HG03045 (cell line): ENCODE data around the gene IFNL3.
"Not testable (repeated sequence)": the region's sequence is repeated elsewhere in the genome, so short reads cannot be mapped to it uniquely, and the experiment has no call there.

Source experiments
- ATAC-seq: cut with Tn5 transposase; IDR thresholded peaks from one replicate; pipeline ENCODE4 v1.9.1; 2021; ENCODE audit warnings: mild to moderate bottlenecking, moderate library complexity; ENCODE audit not compliant: unreplicated experiment

The IFNL3 gene

DNA sequence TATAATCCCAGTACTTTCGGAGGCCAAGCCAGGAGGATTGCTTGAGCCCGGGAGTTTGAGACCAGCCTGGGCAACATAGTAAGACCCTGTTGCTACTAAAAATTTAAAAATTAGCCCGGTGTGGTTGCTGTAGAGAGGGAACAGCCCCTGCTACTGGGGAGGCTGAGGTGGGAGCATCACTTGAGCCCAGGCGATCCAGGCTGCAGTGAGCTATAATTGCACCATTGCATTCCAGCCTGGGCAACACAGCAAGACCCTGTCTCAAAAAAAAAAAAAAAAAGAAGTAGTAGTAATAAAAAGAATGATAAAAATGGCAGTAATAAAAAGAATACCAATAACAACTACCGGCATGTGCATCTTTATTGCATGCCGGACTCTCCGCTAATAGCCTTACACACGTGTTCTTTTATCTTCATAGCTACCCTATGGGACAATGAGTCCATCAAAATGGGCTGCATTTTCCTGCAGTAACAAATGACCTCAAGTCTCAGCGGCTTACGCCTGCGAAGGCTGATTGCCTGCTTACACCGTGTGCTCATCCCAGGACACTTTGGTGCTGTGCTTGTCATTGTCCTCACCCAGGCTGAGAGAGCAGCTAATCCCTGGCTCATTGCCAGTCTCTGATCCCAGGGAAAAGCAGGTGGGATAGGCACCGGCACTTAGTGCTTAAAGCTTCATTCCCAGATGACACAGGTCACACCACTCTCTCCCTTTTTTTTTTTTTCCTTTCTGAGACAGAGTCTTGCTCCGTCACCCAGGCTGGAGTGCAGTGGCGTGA, 26.4 kb downstream of the IFNL3 start:
- no peak for ATAC-seq

DNA sequence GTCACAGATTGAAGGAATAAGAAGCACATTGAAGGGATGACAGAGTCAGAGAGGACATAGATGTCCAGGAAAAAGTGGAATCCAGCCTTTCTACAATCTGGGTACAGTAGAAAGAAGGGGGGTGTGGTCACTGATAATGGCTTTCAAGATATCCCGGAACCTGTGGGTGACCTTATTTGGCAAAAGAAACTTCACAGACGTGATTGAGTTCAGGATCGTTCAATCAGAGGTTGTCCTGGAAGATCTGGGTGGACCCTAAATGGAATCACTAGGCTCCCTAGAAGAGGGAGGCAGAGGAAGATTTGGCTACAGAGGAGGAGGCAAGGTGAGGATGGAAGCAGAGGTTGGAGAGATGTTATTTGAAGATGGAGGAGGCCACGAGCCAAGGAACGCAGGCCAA, 27.7 kb downstream of the IFNL3 start:
- no peak for ATAC-seq

DNA sequence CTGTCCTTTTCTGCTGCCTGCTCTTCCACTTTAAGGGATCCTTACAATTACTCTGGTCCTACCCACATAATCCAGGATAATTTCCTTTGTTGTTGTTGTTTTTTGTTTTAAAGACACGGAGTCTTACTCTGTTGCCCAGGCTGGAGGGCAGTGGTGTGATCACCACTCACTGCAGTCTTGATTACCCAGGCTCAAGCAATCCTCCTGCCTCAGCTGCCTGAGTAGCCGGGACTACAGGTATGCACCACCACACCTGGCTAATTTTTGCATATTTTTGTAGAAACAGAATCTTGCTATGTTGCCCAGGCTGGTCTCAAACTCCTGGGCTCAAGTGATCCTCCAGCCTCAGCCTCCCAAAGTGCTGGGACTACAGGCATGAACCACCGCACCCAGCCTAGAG, 29.5 kb downstream of the IFNL3 start:
- ATAC-seq, result not testable (repeated sequence)

DNA sequence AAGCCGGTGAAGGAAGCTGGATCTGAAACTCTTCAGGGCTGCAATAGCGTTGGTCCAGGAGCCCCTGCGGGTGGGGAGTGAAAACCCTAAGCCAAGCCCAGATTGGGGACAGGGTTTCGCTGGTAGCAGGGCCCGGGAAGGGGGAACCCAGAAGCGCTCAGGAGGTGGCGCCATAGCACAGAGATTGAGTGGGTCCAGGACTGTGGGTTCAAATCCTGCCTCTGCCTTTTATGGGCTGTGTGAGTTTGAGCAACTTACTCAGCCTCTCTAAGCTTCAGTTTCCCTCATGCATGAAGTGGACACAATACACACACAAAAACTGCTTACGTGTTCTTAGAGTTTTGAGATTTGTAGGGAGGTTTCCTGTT, 32.4 kb downstream of the IFNL3 start:
- no peak for ATAC-seq

DNA sequence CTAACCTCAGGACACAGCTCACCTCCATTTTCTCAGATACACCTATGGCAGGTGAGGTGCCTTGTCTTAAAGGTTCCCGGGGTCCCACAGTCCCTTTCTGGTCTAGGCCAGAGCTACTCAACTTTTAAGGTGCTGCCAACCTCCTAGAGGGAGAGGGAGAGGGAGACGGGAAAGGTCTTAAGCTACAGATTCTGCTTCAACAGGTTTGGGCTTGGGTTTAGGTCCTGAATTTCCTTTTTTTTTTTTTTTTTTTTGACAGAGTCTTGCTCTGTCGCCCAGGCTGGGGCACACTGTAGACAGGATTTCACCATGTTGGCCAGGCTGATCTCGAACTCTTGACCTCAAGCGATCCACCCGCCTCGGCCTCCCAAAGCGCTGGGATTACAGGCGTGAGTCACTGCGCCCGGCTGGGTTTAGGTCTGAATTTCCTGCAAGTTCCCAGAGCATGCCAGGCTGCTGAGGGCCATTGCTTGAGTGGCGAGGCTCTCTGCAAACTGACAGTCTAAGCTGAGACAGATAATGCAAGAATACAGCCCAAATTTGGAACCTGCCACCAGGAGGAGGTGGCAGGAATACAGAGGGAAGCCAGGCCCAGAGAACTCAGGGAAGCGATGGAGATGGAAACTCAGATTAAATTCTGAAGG, 33.0 kb downstream of the IFNL3 start:
- no peak for ATAC-seq

DNA sequence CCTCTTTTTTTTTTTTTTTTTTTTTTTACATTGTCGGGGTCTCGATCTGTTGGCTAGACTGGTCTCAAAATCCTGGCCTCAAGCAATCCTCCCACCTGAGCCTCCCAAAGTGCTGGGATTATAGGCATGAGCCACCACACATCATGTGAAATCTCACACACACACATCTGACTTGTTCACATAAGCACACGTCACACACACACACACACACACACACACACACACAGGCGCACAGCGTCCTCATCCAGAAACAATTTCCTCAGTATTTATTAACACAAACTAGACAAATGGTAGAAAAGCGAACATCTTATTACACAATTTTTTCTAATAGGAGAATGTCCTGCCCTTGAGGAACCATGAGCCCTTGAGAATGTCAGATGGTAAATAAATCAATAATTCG, 35.6 kb downstream of the IFNL3 start:
- ATAC-seq, result no peak

DNA sequence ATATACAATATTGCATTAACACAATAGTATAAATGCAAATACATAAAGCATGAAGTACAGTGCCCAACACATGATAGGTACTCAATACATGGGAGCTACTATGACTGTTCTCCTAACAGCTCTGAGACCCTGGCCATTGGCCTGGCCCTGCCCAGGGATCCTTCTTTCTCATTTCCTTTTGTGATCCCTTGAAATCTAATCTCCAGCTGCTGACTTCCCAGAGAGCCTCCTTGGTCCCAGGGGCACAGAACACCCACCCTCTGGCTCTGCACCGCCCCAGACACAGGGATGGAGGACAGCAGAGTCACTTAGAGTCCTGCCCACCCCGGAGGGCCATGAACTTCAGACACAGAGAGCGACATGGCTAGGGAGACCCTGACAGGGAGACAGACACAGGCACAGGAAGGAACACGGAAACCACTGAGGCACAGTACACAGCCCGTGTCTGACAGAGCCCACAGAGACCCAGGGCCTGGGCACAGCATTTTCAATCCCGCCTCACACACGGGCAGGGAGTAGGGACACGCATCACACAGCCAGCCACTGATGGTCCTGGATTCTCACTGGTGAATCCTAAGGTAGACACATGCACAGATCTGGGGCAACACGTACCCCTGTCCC, 36.5 kb downstream of the IFNL3 start:
- ATAC-seq, result no peak

DNA sequence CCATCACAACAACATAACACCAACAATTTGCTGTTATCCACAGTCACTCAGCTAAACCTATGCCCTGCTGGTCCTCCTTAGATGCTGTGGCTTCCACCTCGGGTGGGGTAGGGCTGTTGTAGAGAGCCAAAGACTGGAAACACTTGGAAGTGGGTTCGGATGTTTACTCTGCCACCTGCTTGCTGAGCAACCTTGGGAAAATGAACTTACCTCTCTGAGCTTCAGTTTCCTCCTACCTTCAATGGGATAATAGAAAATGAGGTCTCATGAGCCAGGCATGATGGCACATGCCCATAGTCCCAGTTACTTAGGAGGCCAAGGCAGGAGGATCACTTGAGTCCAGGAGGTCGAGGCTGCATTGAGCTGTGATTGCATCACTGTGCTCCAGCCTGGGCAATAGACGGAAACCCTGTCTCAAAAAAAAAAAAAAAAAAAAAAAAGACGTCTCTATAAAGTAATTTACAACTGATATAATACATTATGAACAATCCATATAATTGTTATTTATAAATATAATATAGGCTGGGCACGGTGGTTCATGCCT, 37.4 kb downstream of the IFNL3 start:
- no peak for ATAC-seq

DNA sequence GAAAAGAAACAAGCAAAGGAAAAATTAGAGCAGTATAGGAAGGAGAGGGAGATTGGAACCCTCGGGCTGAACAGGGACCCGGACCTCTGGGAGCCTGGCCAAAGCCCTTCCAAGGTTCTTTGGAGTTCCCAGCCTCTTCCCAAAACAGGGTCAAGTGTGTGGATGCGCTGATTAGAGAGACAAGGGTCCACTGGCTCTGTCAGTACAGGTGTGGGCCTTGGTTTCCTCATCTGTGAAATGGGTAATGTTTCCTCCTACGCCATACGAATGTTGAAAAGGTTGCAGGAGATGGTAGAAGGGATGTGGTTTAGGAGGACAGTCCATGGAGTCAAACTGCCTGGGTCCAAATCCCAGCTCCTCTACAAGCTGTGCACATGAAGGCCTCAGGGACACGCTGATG, 38.7 kb downstream of the IFNL3 start:
- ATAC-seq, result no peak

DNA sequence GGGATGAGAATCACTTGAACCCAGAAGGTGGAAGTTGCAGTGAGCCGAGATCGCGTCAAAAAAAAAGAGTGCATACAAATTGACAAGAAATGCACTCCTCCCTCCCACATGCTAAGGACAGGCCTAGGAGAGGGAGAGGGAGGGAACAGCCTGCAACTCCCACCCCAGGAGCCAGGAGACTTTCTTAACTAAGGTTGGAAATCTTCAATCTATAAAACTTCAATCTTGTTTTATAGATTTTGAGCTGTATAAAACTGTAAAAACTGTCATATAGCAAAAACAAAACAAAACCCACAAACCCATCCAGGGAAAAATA, 39.4 kb downstream of the IFNL3 start:
- ATAC-seq, result no peak

DNA sequence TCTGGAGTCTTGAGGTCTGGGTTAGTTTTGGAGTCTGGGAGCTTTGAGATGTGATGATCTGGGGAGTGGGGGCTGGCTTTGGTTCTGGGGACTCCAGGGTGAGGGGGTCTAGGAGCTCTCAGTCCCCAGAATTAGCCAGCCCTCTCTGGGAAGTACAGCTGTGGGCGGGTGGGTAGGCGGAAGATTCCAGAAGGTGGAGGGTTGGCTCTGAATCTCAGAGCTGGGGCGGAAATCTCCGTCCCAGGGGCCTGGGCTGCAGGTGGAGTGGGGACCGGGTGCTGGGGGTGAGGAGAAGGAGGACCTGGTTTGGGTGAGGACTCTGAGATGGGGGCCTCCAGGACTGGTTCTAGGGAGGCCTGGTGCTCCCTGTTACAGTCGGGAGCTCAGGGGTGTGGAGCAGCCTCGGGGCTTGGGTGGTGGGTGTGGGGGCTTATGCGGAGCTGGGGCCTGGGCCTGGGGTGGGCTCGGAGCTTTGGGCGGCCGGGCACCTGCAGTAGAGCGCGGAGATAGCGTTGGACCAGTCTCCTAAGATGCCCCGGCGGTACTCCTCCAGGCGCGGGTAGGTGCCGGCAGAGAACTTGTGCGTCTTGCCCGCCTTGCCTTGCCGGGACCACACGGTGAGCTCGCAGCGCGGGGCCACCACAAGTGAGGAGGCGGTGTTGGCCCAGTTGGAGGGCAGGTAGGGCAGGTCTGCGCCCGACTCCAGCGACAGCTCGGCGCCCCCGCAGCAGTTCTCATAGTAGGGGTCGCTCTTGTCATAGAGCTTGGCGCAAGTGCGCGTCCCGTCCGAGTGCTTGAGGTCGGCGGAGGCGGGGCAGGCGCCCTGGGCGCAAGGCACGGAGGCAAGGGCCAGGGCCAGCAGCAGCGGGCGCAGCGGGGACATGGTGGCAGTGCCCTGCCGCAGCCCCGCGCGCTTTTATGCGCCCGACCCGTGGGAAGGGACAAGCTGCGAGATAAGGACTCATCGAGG, 41.1 kb downstream of the IFNL3 start, which contains the start of gene SYCN:
Gene SYCN (minus strand): TSS at position 892 of the 970 bp plus-strand sequence. CDS start 9 bp downstream, at position 883.
- no peak for ATAC-seq

DNA sequence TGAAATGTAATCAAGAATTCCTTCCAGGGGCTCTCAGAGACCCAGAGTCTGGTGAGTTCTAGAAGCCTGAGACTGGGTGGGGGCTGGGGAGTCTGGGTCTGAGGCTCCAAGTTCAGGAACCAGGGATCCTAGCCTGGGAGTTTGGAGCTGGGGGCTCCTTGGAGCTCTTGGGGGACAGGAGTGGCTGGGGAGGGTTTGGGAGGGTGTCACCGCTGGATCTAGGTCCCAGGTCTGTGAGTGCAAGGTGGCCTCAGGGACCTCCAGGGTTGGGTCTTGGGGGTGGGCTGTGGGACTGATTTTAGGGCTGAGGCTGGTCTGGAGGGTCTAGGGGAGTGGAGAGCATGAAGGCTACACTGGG, 41.8 kb downstream of the IFNL3 start:
- no peak for ATAC-seq

DNA sequence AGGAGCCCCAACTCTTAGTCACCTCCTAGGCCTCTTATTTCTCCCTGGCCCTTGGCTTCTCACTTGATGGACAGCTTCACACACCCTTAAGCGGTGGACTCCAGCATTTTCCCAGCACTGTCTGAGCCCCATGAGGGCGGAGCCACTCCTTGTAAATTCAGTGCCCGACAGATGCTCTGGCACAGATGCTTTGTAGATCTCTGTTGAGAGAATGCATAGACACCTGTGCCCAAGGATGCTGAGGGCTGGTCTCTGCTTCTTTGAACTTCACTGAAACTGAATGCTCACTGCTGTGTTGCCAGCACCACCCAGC, 44.0 kb downstream of the IFNL3 start:
- no peak for ATAC-seq

DNA sequence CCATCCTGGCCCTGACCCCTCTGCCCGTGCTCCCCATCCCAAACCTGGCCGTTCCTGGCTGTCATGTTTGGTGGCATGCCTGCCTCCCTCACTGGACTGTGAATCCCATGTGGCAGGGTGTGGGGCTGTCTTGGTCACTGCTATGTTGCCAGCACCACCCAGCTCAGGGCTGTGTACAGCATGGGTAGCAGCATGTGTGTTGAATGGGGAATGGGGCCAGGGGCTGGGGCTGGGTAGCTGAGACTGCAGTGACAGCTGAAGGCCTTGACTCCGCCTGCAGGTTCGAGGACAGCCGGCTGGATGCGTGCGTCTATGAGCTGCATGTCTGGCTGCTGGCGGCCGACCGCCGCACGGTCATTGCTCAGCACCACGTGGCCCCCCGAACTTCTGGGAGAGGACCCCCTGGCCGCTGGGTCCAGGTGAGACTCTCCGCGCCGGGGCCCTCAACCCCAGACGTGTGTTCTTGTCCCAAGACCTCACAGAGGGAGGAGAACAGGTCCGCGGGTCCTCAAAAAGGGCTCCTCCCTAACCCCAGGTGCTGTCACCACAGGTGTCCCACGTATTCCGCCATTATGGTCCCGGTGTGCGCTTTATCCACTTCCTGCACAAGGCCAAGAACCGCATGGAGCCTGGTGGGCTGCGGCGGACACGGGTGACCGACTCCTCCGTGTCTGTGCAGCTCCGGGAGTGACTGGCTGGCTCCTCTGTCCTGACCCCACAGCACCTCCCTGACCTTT, 44.6 kb downstream of the IFNL3 start:
- ATAC-seq, result no peak

DNA sequence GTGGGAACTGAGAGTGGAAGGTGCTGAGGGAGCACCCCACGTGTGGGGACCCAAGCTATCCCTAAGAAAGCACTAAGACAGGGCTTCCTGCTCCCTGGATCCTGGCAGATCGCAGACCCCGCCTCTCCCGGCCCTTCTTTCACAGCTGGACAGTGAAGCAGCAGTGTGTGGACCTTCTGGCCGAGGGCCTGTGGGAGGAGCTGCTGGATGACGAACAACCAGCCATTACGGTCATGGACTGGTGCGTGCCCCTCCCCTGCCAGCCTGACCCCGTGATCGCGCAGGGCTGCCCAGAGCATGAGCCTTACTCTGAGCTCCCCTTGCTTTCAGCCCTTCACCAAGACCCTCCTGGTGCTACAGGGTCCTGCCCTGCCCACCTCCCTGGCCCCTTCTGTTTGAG, 45.8 kb downstream of the IFNL3 start:
- ATAC-seq, result no peak

DNA sequence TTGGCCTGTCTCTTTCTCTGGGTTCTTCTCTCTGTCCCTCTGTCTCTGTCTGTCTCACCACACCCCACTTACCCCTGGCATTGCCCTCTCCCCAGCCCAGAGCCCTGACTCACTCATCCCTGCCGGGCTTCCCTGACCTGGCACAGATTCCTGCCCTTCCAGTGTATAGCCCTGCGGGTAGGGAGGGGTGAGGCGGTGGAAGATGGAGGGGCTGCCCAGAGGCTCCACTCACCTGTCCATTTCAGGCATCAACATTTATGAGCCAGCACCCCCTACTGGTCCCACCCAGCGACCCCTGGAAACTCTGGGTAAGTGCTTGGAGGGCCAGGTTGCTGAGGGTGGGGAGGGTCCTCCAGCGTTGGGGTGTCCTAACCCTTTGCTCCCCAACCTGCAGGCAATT, 47.0 kb downstream of the IFNL3 start:
- no peak for ATAC-seq

DNA sequence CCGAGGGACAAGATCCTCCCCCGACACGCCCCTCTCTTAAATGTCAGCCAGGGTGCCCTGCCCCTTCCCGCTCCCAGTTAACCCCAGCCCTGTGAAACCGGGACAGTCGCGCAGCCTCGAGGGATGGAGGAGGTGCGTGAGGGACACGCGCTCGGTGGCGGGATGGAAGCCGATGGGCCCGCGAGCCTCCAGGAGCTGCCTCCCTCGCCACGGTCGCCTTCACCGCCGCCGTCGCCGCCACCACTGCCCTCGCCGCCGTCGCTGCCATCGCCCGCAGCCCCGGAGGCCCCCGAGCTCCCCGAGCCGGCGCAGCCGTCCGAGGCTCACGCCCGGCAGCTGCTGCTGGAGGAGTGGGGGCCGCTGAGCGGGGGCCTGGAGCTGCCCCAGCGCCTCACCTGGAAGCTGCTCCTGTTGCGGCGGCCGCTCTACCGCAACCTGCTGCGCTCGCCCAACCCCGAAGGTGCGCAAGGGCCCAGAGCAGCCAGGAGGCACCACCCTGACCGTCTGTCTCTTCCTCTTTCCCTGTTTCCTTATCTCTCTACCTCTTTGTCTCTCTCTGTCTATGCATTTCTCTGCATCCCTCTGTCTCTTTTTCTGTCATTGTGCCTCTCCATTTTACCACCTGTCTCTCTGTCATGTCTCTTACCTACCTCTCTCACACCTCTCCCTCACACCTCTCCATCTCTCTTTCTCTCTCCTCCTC, 47.8 kb downstream of the IFNL3 start, which contains the start of gene NCCRP1:
Gene NCCRP1 (plus strand): TSS at position 105 of the 703 bp plus-strand sequence. CDS start 19 bp downstream, at position 124.
- no peak for ATAC-seq

DNA sequence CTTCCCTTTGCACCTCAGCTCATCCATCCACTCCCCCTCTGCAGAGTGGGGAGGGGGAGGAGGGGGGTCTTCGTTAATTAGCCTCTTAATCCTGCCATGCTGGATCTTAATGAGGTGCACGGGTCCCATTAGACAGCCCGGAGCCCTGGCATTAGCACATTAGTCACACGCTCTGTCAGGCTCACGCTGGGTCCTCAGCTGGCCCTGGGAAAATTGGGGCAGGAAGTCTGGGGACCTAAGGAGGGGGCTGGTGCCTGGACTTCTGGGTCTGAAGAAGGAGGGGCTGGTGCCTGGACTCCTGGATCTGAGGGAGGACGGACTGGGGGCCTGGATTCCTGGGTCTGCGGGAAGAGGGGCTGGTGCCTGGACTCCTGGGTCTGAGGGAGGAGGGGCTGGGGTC, 48.5 kb downstream of the IFNL3 start:
- ATAC-seq, result no peak

DNA sequence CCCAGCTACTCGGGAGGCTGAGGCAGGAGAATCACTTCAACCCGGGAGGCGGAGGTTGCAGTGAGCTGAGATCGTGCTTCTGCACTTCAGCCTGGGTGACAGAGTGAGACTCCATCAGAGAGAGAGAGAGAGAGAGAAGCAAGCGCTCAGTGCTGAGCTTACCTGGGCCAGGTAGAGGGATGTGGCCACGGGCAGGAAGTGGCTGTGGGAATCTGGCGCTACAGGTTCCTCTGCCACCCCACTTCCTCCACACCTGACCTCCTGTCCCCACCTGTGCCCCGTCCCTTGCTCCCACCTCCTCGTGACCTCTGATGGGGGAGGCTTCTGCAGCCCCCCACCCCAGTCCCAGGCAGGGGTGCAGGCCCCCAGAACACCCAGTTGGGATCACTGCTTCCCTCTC, 49.1 kb downstream of the IFNL3 start:
- no peak for ATAC-seq
